SK-N-DZ (cell line): ENCODE data around the gene EML6.

Experiments used
- DNase-seq: peaks from one replicate; pipeline ENCODE4 v3.0.0-alpha.2; 2015; ENCODE audit warnings: low spot score

EML6 gene

GRCh38 chr2:54879032-54879431 lies 155.6 kb downstream of the EML6 start:
- no peak for DNase-seq

- no peak for DNase-seq
These were observed 156.3 kb downstream of the EML6 start for GRCh38 chr2:54879598-54880332.

GRCh38 chr2:54880428-54880827 lies 157.0 kb downstream of the EML6 start:
- DNase-seq, result no peak

DNA sequence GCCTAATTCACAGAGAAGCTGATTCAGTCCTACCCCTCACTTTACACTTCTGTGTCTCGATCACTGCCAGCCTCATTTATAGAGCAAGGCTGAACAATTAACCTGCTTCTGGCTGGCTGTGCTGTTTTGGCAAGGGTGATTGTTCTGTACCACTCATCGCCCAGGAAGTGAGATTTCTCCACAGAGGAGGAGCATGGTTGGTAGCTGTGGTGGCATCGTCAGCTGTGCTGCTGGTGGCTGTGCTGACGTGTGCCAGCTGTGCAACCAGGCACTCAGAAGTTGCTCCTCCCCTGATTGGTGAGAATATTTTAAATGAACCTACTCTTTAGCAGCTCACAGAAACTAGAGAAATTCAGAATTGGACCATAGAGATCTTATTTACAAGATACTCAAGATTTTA lies 158.3 kb downstream of the EML6 start:
- no peak for DNase-seq

- no peak for DNase-seq
These were observed 162.4 kb downstream of the EML6 start for GRCh38 chr2:54885891-54886290.

DNA sequence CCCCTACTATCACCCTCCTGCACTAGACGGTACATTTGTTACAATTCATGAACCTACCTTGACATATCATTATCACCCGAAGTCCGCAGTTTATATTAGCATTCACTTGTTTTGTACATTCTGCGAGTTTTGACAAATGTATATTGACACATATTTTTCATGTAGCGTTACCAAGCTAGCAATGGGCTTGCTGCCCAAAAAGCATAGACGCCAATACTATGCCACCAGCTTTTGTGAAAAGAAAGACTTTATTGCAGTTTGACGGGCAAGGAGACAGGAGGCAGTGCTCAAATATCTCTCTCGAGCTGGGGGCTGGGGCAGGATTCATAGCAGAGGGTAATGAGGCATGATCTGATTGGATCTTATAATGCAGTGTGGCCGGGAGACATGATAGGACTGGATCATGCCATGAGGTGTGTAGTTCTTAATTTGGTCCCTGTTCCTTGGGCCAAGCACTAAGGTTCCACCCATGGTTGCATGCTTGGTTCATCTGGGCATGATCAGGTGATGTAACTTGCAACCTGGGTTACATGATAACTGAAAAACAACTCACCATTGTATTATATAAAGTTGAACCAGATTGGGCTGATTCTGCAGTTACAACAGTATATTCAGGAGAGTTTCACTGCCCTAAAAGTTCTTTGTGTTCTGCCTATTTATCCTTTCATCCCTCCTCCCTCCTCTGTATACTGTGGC lies 164.5 kb downstream of the EML6 start:
- no peak for DNase-seq

DNA sequence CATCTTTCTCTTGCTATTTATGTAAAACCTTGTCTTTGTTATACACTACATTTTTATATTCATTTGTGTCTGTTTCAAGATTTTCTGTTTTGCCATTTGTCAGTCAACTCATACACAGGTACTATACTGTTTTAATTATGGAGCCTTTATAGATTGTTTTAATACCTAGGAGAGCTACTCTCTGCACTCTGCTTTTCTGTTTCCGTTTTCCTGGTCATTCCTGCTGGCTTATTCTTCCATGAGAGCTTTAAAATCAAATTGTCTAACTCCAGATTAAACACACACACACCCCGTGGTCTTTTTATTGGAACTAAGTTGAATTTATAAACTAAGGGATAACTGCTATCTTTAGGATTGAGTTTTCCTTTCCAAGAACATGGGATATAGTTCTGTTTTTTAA lies 165.6 kb downstream of the EML6 start:
- no peak for DNase-seq

DNA sequence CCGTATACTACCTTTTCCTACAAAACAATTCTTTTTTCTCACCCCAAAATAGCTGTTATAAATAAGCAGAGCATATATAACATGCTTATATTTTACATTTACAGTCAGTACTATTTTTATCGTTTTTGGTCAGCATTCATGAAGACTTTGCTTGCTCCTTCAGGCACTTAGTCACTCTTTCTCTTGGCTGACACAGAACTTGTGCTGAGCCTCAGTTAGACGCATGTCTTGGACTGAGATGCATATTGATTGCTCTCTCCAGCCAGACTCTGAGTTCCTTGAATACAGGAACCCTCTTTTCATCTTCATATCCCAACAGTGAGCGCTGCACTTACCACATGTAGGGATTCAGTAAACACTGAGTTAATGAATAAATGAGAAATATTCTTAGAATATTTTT lies 168.4 kb downstream of the EML6 start:
- DNase-seq, result no peak

GRCh38 chr2:54894467-54894866 lies 171.0 kb downstream of the EML6 start:
- no peak for DNase-seq

DNA sequence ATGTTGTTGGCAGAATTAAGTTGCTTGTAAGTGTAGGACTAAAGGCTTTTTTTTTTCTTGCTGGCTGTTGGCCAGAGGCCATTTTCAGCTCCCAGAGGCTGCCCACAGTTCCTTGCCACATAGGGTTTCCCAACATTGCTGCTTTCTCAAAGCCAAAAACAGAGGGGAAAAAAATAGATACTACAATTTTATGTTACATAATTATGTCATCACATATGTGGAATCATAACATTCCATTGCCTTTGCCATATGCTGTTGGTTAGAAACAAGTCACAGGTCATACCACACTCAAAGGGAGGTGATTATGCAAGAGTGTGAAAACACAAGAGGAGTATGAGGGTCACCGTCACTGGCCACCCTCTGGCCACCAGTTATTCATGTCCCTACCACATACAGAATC lies 172.3 kb downstream of the EML6 start:
- DNase-seq, result no peak

DNA sequence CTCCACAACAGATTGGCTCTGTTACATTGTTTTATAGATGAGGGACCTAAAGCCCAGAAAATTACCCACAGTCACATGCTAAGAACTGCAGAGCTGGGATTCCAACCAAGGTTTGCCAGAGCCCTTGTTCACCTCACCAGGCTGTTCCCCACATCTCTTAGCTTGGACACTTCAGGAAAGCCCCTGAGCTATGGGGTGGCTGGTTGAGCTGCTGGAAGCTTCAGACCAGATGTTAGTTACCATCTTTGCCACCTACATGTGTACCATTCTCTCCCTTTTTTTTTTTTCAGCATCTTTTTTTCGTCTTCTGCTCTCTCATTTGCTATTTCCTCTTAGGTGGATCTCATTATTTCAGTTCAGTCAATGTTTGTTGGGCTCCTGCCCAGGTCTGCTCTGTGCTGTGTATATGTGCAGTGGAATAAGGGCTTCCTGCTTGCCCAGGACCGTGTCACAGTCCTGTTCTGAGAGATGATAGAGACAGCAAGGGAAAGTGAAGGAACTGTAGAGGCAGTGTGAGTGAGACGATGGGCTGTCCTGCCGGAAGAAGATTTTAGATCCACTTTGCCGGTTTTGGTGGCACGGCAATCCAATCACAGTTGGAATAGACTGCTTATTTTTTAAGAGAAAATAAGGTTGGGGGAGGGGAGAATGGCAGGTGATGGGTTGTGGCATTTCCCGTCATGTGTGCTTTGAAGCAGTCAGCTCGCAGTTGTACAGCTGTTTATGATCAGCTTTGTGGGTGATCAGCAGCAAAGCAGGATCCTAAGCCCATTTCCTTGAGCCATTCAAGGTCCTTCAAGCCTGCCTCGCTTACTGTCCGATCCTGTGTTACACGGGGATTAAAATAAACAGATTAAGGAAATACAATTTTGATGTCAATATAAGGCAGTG lies 174.2 kb downstream of the EML6 start:
- DNase-seq, result no peak

GRCh38 chr2:54898456-54899226 lies 175.2 kb downstream of the EML6 start:
- DNase-seq, result no peak

DNA sequence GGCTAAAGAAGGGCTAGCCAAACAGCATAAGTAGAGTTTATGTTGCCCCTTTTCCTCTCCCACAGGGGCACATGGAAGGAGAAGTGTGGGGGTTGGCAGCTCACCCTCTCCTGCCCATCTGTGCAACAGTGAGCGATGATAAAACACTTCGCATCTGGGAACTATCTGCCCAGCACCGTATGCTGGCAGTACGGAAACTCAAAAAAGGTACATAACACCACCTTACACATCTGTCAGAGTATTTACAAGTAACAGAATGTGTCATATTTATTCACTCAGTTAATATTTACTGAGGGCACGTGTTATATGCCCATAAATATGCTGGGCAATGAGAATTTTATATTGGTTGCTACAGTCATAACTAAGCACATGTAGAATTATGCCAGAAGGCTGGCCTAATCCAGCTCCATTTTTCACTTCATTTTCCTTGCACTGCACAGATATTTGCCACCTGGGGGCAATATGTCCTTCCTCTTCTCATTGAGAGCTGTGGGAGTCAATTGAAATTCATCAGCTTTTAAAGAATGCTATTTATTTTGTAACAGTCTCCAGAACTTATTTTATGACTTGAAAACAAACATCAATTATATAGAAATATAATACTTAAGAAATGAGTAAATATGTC lies 176.2 kb downstream of the EML6 start:
- no peak for DNase-seq

- no peak for DNase-seq
These were observed 177.9 kb downstream of the EML6 start for GRCh38 chr2:54901224-54901986.

- DNase-seq, result no peak
These were observed 179.3 kb downstream of the EML6 start for GRCh38 chr2:54902763-54903162.

- no peak for DNase-seq
These were observed 180.5 kb downstream of the EML6 start for GRCh38 chr2:54903736-54904554.

DNA sequence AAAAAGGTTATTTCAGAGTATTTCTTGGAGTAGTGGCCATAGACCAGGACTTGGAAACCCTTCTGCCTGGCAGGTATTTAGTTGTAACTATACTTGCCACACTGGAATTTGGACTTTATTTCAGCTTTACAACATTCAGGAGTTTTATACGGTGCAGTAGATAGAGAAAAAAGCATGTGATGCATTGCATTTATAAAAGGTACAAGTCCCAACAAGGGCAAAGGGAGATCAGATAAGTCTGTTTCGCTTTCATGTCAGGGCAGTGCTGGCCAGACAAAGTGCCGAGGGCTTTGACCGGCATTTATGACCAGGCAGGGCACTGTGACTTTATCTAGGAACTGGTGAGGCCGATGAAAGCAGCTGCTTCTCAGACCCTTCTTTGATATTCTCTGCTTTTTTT lies 181.4 kb downstream of the EML6 start:
- no peak for DNase-seq

DNA sequence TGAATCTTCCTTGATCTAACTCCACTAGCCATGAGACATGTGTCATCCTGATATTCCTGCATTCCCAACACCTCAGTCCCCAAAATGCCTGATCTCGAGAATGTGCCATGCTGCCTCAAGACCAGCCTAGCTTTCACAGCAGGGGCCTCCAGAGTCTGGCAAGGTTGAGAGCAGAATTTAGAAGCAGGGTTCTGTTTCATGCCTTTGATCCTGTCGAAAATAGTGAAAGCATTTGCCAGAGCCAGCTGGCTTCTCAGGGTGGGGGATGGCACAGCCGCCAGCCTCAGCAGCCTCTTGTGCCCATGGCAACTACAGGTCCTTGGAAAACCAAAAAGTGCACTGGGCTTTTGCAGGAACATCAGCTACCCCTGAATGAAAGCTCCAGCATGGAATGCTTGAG lies 183.3 kb downstream of the EML6 start:
- DNase-seq, result no peak

DNA sequence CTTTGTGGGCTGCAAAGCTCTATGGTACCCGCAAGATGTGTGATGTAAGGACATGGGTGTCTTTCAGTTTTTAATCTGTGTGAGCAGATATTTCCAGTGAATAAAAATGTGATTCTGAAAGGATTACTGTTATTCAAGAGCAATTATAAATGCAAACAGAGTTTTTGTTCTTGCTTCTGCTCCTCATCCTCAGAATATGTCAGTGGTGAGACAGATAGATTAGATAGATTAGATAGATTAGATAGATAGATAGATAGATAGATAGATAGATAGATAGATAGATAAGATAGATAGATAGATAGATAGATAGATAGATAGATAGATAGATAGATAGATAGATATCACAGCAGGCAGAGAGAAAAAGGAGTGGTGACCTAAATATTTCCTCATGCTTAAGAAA lies 184.2 kb downstream of the EML6 start:
- no peak for DNase-seq

DNA sequence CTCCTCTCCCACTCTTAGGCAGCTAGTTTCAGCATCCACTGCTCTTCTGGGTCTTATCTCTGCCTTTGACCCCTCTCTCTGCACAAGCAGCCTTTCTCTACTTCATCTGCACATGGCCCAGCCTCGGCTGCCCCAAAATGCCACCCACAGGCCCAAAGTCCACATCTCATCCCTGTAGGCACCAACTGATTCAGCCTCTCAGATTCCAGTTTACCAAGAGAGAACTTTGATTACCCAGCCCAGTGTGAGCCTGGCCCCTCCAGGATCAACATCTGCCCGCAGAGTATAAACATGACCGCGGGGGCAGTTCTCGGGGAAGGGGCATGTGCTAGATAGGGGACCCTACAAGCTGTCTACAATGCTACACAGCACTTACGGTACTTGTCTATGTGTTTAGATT lies 185.1 kb downstream of the EML6 start:
- no peak for DNase-seq
